PFSK-1 (cell line): ENCODE results near the gene TESK2.

Source experiments
- FOXP2 ChIP-seq: optimal IDR thresholded peaks from 2 replicates; pipeline ENCODE3; 2011; ENCODE audit warnings: borderline replicate concordance, control low read depth, inconsistent platforms; ENCODE audit not compliant: insufficient read depth; ENCODE audit errors: extremely low read length, extremely low read depth
- POLR2AphosphoS5 ChIP-seq: IDR thresholded peaks from 2 replicates; pipeline ENCODE4 v1.6.1; 2012; ENCODE audit warnings: low read depth, mild to moderate bottlenecking, control low read depth, low read length, moderate library complexity
- REST ChIP-seq, 2 experiments: IDR thresholded peaks; 2 replicates each; pipeline versions ENCODE4 v1.6.1 to v1.8.0; 2011 to 2012; ENCODE audit warnings: low read depth in 2 of 2, low read length in 2 of 2, control low read depth in 1 of 2, inconsistent platforms in 1 of 2, mild to moderate bottlenecking in 1 of 2, moderate library complexity in 1 of 2; ENCODE audit not compliant: insufficient read depth in 1 of 2
- SIN3A ChIP-seq: IDR thresholded peaks from 2 replicates; pipeline ENCODE4 v1.6.1; 2012; ENCODE audit warnings: mild to moderate bottlenecking, low read length, moderate library complexity, borderline replicate concordance; ENCODE audit not compliant: insufficient read depth
- TAF1 ChIP-seq: IDR thresholded peaks from 2 replicates; pipeline ENCODE4 v1.6.1; 2012; ENCODE audit warnings: low read length, control low read depth, borderline replicate concordance; ENCODE audit not compliant: insufficient read depth

TESK2 gene

DNA sequence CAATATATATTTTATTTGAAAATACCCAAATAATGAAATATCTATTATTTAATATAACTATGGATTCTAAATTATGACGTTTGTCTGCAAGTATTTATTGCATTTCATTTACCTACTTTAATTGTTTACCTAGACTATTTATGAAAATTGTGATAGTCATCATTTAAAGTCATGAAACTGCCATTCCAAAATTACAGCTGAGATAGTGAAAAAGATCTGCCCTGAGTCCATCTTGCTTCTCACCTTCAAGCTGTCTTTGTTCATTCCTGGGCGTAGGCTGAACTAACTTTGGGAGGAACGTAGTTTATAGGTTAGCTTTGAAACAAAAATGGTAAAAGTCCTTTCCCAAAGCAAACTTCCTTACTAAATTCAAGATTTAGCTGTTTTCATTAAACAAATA is 176.7 kb downstream of the TESK2 start:
- TF ChIP-seq TAF1 (no peak), POLR2AphosphoS5 (no peak), SIN3A (no peak), FOXP2 (no peak), REST (IDR thresholded peaks at IDR 0.05; ENCODE audit: insufficient read depth in 1 of 2, low read depth in 2 of 2, low read length in 2 of 2) (no peak)

GRCh38 chr1:45306905-45307304 is 184.1 kb downstream of the TESK2 start:
- no peak for TF ChIP-seq TAF1
- TF ChIP-seq SIN3A = no peak
- TF ChIP-seq FOXP2 = no peak
- TF ChIP-seq POLR2AphosphoS5 = no peak
- TF ChIP-seq REST (IDR thresholded peaks at IDR 0.05; ENCODE audit: insufficient read depth in 1 of 2, low read depth in 2 of 2, low read length in 2 of 2) = no peak

DNA sequence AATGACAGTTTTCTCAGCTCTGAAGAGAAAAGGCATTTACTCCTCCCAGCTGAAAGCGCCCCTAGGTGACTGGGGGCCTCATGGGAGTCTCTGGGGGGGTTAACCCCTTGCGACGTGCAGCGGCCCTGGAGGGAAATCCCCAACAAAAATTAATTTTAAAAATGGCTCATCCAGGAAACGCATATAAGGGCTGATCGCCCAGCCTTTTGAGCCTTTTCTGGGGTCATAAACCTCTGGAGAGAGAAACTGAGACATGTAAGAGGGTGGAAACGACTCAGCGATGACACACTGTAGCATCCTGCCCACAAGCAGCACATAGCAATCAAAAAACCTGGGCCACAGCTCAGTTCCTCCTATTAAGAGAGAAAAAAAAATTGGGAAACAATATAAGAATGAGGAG is 184.6 kb downstream of the TESK2 start:
- TF ChIP-seq TAF1 (no peak), POLR2AphosphoS5 (no peak), SIN3A (no peak), REST (IDR thresholded peaks at IDR 0.05; ENCODE audit: insufficient read depth in 1 of 2, low read depth in 2 of 2, low read length in 2 of 2) (no peak), FOXP2 (no peak)

- TF ChIP-seq FOXP2 (no peak), SIN3A (no peak), REST (IDR thresholded peaks at IDR 0.05; ENCODE audit: insufficient read depth in 1 of 2, low read depth in 2 of 2, low read length in 2 of 2) (no peak), TAF1 (no peak), POLR2AphosphoS5 (no peak)
These were observed 185.7 kb downstream of the TESK2 start for GRCh38 chr1:45305231-45305630.
